Nucleus accumbens (tissue), 56 donors: ENCODE data around the gene NELL1.
"Not testable (repeated sequence)": the region's sequence is repeated elsewhere in the genome, so short reads cannot be mapped to it uniquely, and the experiment has no call there.

ENCODE experiments used
- DNase-seq, 56 donors: peaks; one replicate each; lab custom pipeline; 2025; lab: John Stamatoyannopoulos, UW

The NELL1 gene

DNA sequence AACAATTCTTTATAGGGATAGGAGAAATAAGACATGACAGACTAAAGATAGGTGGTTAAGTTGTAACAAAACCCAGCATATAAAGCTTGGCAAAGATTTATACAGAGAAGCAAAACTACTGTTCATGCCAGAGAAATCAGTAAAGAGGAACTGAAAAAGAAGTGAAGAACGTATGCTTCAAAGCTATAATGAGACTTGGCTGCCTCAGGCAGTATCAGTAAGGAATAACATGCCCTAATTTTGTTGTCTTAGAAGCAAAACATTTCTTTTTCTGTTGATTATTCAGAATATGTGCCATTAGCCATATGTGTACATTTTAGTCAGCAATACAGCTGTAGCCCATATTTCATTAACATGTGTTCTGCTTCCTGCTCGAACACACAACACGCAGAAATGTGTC, 403.2 kb downstream of the NELL1 start:
- DNase-seq: no peak

DNA sequence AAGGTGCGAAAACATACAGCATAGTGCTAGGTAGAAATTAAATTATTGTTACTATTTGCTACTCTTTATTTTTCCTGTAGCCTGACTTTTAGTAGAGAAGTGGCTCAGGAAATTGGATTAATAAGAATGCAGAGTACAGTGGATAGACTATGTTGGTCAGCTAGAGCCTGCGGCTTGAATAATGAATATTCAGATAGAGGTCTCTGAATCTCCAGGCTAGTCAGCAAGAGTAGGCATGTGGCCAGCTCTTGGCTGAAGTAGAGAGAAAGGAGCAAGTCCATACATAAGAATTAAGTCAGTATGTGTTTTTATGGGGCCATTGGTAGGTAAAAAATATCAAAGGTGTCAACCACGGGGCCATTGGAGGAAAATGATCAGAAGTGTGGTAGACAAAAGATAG, 413.5 kb downstream of the NELL1 start:
- DNase-seq: no peak

DNA sequence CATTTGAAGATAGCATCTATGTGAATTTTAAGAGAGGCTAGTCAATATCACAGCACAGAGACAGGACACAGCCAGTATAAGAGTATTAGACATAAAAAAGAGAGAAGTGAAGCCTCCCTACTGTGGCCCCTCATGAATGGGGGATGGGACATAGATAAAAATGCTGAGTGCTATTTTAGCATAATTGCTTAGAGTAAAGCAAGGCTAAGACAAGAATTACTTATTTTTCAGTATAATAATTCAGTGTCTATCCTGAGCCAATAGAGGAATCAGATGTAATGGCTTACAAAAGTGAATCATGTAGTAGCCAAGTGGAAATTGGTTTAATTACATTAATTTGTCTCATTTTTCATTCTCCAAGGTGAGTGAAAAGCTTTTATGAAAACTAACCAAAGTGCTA, 419.5 kb downstream of the NELL1 start:
- DNase-seq: no peak

- no peak for DNase-seq
Observed at GRCh38 chr11:21104641-21105040, 435.3 kb downstream of the NELL1 start.

GRCh38 chr11:21105196-21105917, 436.0 kb downstream of the NELL1 start:
- no peak for DNase-seq

- DNase-seq: no peak
Observed at GRCh38 chr11:21109341-21109740, 440.0 kb downstream of the NELL1 start.

DNA sequence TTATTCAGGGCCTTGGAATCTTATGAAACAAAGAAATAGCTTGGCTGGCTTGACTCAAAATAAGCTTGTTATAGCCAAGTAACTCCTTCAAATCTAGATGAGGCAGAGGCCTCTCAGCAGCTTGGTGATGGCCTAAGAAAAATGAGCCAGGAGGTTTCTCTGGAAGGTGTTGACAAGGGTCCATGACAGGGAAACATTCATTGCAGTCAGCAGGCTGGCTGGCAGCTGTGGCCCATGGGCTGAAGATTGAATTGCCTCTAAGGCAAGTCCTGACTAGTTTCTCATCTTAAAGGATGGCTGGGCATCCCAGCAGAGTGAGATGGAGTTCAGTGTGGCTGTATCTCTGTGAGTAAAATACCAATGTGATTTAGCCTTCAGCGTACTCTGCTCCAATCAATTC, 441.0 kb downstream of the NELL1 start:
- no peak for DNase-seq

- DNase-seq: no peak
Observed at GRCh38 chr11:21113876-21114275, 444.5 kb downstream of the NELL1 start.

DNA sequence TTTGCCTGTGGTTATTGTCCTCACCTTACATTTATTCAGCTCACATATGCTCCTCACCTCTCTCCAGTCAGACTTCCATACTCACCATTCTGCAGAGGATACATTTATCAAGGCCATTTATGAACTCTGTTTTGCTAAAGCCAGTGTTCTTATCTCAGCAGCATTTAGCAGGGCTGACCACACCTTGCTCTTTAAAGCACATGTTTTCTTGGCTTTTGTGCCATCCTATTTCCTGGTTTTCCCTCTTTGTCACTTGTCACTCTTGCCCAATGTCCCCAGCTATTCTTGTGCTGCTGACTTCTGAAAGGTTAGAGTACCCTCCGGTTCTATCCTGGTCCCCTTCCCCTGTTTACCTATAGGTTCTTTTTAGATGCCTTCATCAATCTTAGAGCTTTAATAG, 446.6 kb downstream of the NELL1 start:
- no peak for DNase-seq

- DNase-seq: no peak
Observed at GRCh38 chr11:21119411-21119810, 450.0 kb downstream of the NELL1 start.

- no peak for DNase-seq
Observed at GRCh38 chr11:21121991-21122390, 452.6 kb downstream of the NELL1 start.

- no peak for DNase-seq
Observed at GRCh38 chr11:21122523-21122922, 453.1 kb downstream of the NELL1 start.

DNA sequence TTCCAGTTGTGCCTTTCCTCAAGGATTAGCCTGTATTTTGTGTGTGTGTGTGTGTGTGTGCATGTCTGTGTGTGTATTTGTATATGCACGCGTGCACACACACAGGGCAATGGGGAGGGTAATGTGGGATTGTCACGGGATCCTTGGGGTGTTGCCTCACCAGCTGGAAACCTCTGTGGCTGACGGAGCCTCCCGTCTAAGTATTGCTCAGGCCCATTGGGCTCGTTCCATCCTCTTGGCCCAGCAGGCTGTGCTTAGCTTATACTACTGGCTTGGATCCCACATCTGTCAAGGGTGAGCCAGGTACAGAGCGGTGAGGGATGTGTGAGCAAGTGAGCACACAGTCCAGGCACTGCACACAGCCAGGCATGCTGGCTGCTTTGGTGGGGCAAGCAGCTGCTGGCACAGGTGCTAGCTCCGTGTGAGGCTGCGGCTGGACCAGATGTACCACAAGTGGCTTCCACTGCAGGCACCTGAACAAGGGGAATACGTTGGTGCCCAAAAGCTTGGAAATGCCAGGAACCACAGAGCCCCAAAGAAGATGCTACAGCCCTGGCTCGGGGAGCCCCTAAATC, 462.8 kb downstream of the NELL1 start:
- no peak for DNase-seq

DNA sequence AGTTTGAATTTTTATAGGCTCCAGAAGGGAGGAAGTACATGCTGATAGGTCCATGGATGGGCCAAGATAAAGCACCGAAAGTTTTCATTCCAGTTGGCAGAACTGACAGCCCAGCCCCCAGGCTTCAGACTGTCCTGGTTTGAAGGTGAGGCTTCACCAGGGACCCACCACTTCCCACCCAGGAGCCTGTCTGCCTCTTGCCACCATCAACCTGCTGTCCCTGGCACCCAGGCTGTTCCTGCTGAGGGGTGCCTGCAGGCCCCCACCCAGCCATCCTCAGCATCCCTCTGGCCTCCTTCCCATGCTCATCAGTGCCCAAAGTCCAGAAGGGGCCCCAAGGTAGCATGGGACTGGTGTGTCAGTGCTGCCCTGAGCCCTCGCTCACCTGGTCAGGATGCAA, 463.9 kb downstream of the NELL1 start:
- no peak for DNase-seq

DNA sequence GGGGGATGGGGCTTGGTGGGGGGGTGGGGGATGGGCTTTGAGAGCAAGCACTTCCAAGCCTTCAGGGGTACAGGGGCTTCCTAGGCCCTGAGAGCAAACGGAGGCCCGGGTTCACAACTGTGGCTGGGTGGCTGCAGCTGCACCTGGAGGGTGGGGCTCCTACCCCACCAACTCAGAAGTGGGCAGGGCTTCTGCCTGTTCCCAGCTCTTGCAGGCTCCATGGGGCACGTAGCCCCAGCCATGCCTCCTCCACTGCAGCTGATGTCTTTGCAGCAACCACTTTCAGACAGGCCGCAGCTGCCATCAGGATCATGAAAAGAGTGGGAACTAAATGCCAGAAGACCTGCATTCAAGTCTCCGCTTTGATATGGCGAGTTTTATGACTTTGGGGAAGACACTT, 464.3 kb downstream of the NELL1 start:
- DNase-seq: no peak

GRCh38 chr11:21137803-21138202, 468.4 kb downstream of the NELL1 start:
- no peak for DNase-seq

GRCh38 chr11:21141557-21141956, 472.2 kb downstream of the NELL1 start:
- DNase-seq: not testable (repeated sequence)

DNA sequence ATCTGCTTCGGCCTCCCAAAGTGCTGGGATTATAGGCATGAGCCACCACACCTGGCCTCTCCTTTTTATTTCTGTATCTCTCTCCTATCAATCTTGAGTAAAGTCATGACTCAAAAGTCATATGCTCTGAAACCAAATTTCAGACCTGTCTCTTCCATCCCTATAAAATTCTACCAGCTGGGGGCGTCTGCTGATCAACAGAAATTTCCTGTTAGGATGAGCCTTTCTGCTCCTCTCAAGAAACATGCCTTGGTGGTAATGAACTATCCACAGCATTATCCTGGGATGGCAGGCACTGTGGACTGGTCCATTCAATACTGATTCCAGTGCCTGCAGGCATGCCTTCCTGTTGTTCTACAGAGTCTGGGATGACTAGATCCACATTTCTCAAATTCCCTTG, 472.6 kb downstream of the NELL1 start:
- no peak for DNase-seq

GRCh38 chr11:21144531-21144930, 475.1 kb downstream of the NELL1 start:
- DNase-seq: no peak

- DNase-seq: no peak
Observed at GRCh38 chr11:21148376-21148775, 479.0 kb downstream of the NELL1 start.

DNA sequence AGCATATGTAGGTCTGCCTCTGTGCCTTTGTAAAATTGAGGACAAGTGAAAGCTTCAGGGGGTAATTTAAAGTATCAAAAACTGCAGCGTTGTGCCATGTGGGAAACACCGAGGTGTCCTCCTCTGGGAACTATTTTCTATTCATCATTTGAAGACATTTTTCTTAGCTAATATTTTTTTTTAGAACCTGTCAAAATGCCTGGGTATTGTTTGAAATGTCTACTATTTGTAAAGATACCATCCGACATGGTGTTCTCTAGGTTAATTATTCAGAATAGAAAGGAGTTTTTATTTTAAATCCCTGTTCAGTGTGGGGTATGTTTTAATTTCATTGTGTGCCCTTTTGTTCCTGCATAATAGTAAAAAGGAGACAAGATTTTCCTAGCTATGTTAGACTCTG, 490.8 kb downstream of the NELL1 start:
- DNase-seq: no peak

GRCh38 chr11:21169639-21170038, 500.3 kb downstream of the NELL1 start:
- DNase-seq: no peak

DNA sequence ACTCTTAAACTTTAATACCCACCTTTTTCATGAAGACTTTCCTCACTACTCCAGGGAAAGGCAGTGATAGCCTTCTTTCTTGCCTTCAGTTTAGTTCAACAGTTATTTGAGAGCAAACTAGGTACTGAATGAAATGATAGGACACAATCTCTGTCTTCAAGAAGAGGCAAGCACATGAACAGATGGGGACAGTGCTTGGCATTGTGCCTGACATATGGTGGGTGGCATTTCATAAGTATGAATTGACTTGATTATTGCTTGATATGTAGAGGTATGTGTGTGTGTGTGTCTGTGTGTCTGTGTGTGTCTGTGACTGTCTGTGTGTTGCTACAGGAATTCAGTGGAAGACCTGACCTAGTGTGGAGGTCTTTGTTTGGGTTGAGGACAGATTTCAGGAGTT, 504.1 kb downstream of the NELL1 start:
- no peak for DNase-seq
